OCI-LY1 (cell line): ENCODE results near the gene SLC2A4.

Experiments
- EZH2 ChIP-seq: fragments of 200-600 bp; sonication (generic), shearing (Covaris generic); IDR thresholded peaks from 2 replicates; pipeline ENCODE4 v1.8.0; 2017; ENCODE audit warnings: borderline replicate concordance, mixed run types, mild to moderate bottlenecking, antibody characterized with exemption, low read length, moderate library complexity, mixed read lengths
- TF ChIP-seq, protein P1 (sequence below): fragments of 200-600 bp; sonication (generic), shearing (Covaris generic); IDR thresholded peaks from 2 replicates; pipeline ENCODE4 v1.5.1; 2017; ENCODE audit warnings: mild to moderate bottlenecking, antibody characterized with exemption, low read length, moderate library complexity, mixed read lengths

DNA sequence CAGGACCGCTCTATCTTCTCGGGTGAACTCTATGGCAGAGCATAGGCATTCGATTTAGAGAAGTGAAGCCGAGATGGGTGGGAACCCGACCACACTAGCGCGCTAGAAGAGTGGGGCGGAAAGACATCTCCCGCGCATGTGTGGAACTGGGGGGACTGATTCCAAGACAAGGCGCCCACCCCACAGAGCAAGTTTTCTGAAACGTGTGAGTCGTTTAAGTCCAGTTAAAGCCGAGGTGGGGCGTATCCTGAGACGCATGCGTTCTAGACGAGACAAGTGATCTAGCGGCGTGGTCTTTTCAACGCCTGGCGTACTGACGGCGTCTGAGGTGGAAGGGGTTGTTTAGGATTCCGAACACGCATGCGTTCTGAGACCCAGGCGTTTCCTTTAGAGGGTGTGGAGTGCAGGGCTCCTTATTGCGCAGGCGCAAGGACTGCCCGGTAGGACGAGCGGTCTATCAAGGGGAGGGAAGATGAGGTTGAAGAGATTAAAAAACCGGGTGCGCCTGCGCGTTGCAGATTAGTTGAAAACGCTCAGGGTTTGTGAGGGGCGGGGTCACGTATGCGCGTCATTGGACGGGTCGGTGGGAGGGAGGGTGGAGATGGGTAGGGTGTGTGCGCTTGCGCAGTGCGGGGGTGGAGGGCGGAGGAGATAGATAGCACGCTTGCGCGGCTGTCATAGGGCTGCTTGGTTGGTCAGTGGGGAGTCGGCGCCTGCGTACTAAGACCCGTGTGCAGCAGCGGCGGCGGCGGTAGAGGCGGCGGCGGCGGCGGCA lies 25.6 kb downstream of the SLC2A4 start, which contains the start of gene EIF5A:
- TF ChIP-seq, protein P1, sequence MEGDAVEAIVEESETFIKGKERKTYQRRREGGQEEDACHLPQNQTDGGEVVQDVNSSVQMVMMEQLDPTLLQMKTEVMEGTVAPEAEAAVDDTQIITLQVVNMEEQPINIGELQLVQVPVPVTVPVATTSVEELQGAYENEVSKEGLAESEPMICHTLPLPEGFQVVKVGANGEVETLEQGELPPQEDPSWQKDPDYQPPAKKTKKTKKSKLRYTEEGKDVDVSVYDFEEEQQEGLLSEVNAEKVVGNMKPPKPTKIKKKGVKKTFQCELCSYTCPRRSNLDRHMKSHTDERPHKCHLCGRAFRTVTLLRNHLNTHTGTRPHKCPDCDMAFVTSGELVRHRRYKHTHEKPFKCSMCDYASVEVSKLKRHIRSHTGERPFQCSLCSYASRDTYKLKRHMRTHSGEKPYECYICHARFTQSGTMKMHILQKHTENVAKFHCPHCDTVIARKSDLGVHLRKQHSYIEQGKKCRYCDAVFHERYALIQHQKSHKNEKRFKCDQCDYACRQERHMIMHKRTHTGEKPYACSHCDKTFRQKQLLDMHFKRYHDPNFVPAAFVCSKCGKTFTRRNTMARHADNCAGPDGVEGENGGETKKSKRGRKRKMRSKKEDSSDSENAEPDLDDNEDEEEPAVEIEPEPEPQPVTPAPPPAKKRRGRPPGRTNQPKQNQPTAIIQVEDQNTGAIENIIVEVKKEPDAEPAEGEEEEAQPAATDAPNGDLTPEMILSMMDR, result no peak
- no peak for TF ChIP-seq EZH2
